Liver (tissue), 9 donors: ENCODE results near the gene ORAI3. TPM values are rescaled to one million over a fixed set of nuclear protein-coding genes. Genes with fewer than 3 reads are reported as not detected.

ENCODE experiments used
- DNase-seq: peaks from one replicate; pipeline ENCODE4 v3.0.0-alpha.2; 2017; ENCODE audit warnings: low spot score
- H3K27ac ChIP-seq, 2 donors: one replicate each; pipeline ENCODE4 v1.7.0; 2013; ENCODE audit warnings: inconsistent platforms in 2 of 2, low read length in 2 of 2, control low read depth in 1 of 2, low read depth in 1 of 2, mild to moderate bottlenecking in 1 of 2
- H3K27me3 ChIP-seq, 4 donors: one replicate each; pipeline versions ENCODE4 v1.6.1 to v1.7.0; 2013; ENCODE audit warnings: low read length in 3 of 4, inconsistent platforms in 1 of 4, mild to moderate bottlenecking in 1 of 4, moderate library complexity in 1 of 4; ENCODE audit not compliant: control insufficient read depth in 4 of 4, insufficient read depth in 4 of 4
- H3K36me3 ChIP-seq, 4 donors: one replicate each; pipeline versions ENCODE4 v1.6.1 to v1.7.0; 2013; ENCODE audit warnings: low read length in 3 of 4, mild to moderate bottlenecking in 3 of 4, low read depth in 1 of 4, moderate library complexity in 1 of 4; ENCODE audit not compliant: control insufficient read depth in 4 of 4, insufficient read depth in 3 of 4
- H3K4me1 ChIP-seq, 4 donors: one replicate each; pipeline versions ENCODE4 v1.6.1 to v1.7.0; 2013; ENCODE audit warnings: low read length in 3 of 4, mild to moderate bottlenecking in 3 of 4, moderate library complexity in 1 of 4; ENCODE audit not compliant: control insufficient read depth in 4 of 4, insufficient read depth in 4 of 4
- H3K4me3 ChIP-seq, 3 donors: one replicate each; pipeline versions ENCODE4 v1.6.1 to v1.7.0; 2013; ENCODE audit warnings: low read length in 3 of 3, control low read depth in 1 of 3, low read depth in 1 of 3, mild to moderate bottlenecking in 1 of 3
- H3K9ac ChIP-seq, 2 donors: one replicate each; pipeline ENCODE4 v1.7.0; 2013; ENCODE audit warnings: low read length in 2 of 2, mild to moderate bottlenecking in 2 of 2, moderate library complexity in 2 of 2, control low read depth in 1 of 2, low read depth in 1 of 2
- H3K9me3 ChIP-seq, 4 donors: one replicate each; pipeline versions ENCODE4 v1.6.1 to v1.7.0; 2013; ENCODE audit warnings: low read length in 3 of 4; ENCODE audit not compliant: control insufficient read depth in 4 of 4
- ATF3 ChIP-seq: IDR thresholded peaks from 2 replicates; pipeline ENCODE4 v1.6.1; 2016; ENCODE audit warnings: antibody characterized with exemption
- CTCF ChIP-seq: fragments of 150-350 bp; IDR thresholded peaks from 2 replicates; pipeline ENCODE4 v1.5.1; 2017; ENCODE audit warnings: improper control_type of control experiment, low read depth, low read length; ENCODE audit not compliant: missing input control
- EGR1 ChIP-seq, 2 donors: IDR thresholded peaks; 2 replicates each; pipeline ENCODE4 v1.6.1; 2016 to 2018; ENCODE audit warnings: antibody characterized with exemption in 2 of 2, low read depth in 2 of 2
- FOXA1 ChIP-seq: IDR thresholded peaks from 2 replicates; pipeline ENCODE4 v1.6.1; 2016; ENCODE audit warnings: antibody characterized with exemption
- FOXA2 ChIP-seq: IDR thresholded peaks from 2 replicates; pipeline ENCODE4 v1.6.1; 2016; ENCODE audit warnings: antibody characterized with exemption
- GABPA ChIP-seq, 2 donors: IDR thresholded peaks in 1 of 2; conservative IDR thresholded peaks in 1 of 2; 2 replicates each; pipeline ENCODE4 v1.6.1; 2016; ENCODE audit warnings: antibody characterized with exemption in 2 of 2, mild to moderate bottlenecking in 1 of 2, moderate library complexity in 1 of 2
- HNF4A ChIP-seq, 2 donors: conservative IDR thresholded peaks; 2 replicates each; pipeline ENCODE4 v1.6.1; 2016; ENCODE audit warnings: antibody characterized with exemption in 2 of 2, mild to moderate bottlenecking in 2 of 2
- HNF4G ChIP-seq: IDR thresholded peaks from 2 replicates; pipeline ENCODE4 v1.6.1; 2016; ENCODE audit warnings: antibody characterized with exemption
- JUND ChIP-seq, 2 donors: IDR thresholded peaks; 2 replicates each; pipeline ENCODE4 v1.6.1; 2016; ENCODE audit warnings: antibody characterized with exemption in 2 of 2
- MAX ChIP-seq: IDR thresholded peaks from 2 replicates; pipeline ENCODE4 v1.6.1; 2016; ENCODE audit warnings: antibody characterized with exemption
- RAD21 ChIP-seq, 2 donors: IDR thresholded peaks; 2 replicates each; pipeline ENCODE4 v1.6.1; 2016; ENCODE audit warnings: antibody characterized with exemption in 2 of 2, mild to moderate bottlenecking in 2 of 2
- REST ChIP-seq: IDR thresholded peaks from 2 replicates; pipeline ENCODE4 v1.6.1; 2016; ENCODE audit warnings: antibody characterized with exemption, mild to moderate bottlenecking
- SP1 ChIP-seq: IDR thresholded peaks from 2 replicates; pipeline ENCODE4 v1.6.1; 2018; ENCODE audit warnings: antibody characterized with exemption, mild to moderate bottlenecking
- TAF1 ChIP-seq: conservative IDR thresholded peaks from 2 replicates; pipeline ENCODE4 v1.6.1; 2016; ENCODE audit warnings: antibody characterized with exemption, mild to moderate bottlenecking
- YY1 ChIP-seq: IDR thresholded peaks from 2 replicates; pipeline ENCODE4 v1.6.1; 2016; ENCODE audit warnings: antibody characterized with exemption, mild to moderate bottlenecking
- ZBTB33 ChIP-seq: IDR thresholded peaks from 2 replicates; pipeline ENCODE4 v1.6.1; 2016; ENCODE audit warnings: antibody characterized with exemption
- WGBS: extraction: QIAGEN DNeasy Blood & Tissue Kit; methylation state at CpG from one replicate; pipeline ENCODE4 v1.1.7; 2013; 5-methylcytosine and 5-hydroxymethylcytosine counted together
- polyA plus RNA-seq, 2 donors: library from polyadenylated mRNA; stranded (reverse) in 1 of 2; unstranded in 1 of 2; fragments of 200-250 nt in 1 of 2; fragments of >200 nt in 1 of 2; fragmentation: Nextera tagmentation in 1 of 2; extraction: Ambion mirVana in 1 of 2; gene quantifications; one replicate each; pipeline versions ENCODE4 v1.2.1 to v1.2.3, GENCODE V29; 2013 to 2015
- total RNA-seq, 2 donors: library from RNA; depleted of rRNA; stranded (reverse); fragments of >200 nt; gene quantifications; one replicate each; pipeline ENCODE4 v1.2.3, GENCODE V29; 2014
- donor health status: healthy.
- donor health status: healthy.
- donor health status: healthy.
- donor health status: healthy.
- donor health status: healthy.

The ORAI3 gene
- total and polyA plus RNA-seq, 4 donors: 26.6 to 39.1 (median 31.4) TPM

GRCh38 chr16:30924076-30924912 lies 24.6 kb upstream of the ORAI3 start:
- no peaks in the 10 kb centered on the region for H3K27me3 ChIP-seq
- no peak for TF ChIP-seq HNF4A (conservative IDR thresholded peaks at IDR 0.05)
- no peak for TF ChIP-seq REST
- TF ChIP-seq CTCF: no peak
- TF ChIP-seq JUND (IDR thresholded peaks at IDR 0.05): no peak
- TF ChIP-seq FOXA2: no peak
- TF ChIP-seq GABPA (IDR thresholded peaks at IDR 0.05 in 1 of 2, conservative IDR thresholded peaks at IDR 0.05 in 1 of 2): no peak
- TF ChIP-seq ATF3: no peak
- TF ChIP-seq SP1: no peak
- no peak for TF ChIP-seq FOXA1
- no peak for TF ChIP-seq EGR1 (IDR thresholded peaks at IDR 0.05; ENCODE audit: low read depth in 2 of 2)
- no peak for TF ChIP-seq ZBTB33
- no peak for TF ChIP-seq YY1
- TF ChIP-seq HNF4G: no peak
- no peak for TF ChIP-seq TAF1
- TF ChIP-seq RAD21 (IDR thresholded peaks at IDR 0.05): no peak
- TF ChIP-seq MAX: no peak

More at GRCh38 chr16:30924076-30924912, 24.6 kb upstream of the ORAI3 start:
- H3K36me3 ChIP-seq: no peaks in the 10 kb centered on the region
- no peak overlapping the region for H3K9ac ChIP-seq
- H3K27ac ChIP-seq: peak overlapping the region in 1 of 2 donors; percentile 25
- WGBS: 18% methylated on average over 53 of the region's 53 CpGs
- H3K4me1 ChIP-seq: peaks cover 4 to 9% (median 8%) of the 10 kb centered on the region in 4 donors
- peak overlapping the region in 1 of 3 donors; percentile 72 for H3K4me3 ChIP-seq
- DNase-seq: no peak
- H3K9me3 ChIP-seq: no peaks in the 10 kb centered on the region
